Measurements from ENCODE around the gene NKD2. TPM values are rescaled to one million over a fixed set of nuclear protein-coding genes. Genes with fewer than 3 reads are reported as not detected.

Gene NKD2
- total and polyA plus RNA-seq, 7 experiments from 2014 or later, result 4.8 TPM; not detected in 6

- DNase-seq, result no peak
- intact Hi-C loops (cut with micrococcal nuclease), result no loop called here
These were observed 54.4 kb downstream of the NKD2 start for GRCh38 chr5:1062761-1063568.

GRCh38 chr5:1063661-1064382 is 55.2 kb downstream of the NKD2 start:
- Histone ChIP-seq H3K27me3 (ENCODE audit: control insufficient read depth in 2 of 2, insufficient read depth in 2 of 2, low read length in 2 of 2) (no peaks in the 10 kb centered on the region), H3K4me3 (ENCODE audit: low read length) (no peak overlapping the region), H3K4me1 (ENCODE audit: control insufficient read depth in 2 of 2, insufficient read depth in 2 of 2, low read length in 2 of 2) (no peaks in the 10 kb centered on the region), H3K9me3 (ENCODE audit: control insufficient read depth in 2 of 3, low read length in 3 of 3) (no peaks in the 10 kb centered on the region), H3K27ac (ENCODE audit: low read depth, low read length) (no peak overlapping the region), H3K36me3 (ENCODE audit: control insufficient read depth in 2 of 3, insufficient read depth in 3 of 3, low read length in 3 of 3) (peaks cover 0 to 89% (median under 1%) of the 10 kb centered on the region in 3 experiments)
- Mint-ChIP-seq H3K4me1 (peaks cover 0 to 2% (median 0%) of the 10 kb centered on the region in 7 donors), H3K27ac (no peak overlapping the region), H3K9me3 (no peaks in the 10 kb centered on the region), H3K36me3 (peaks cover 4 to 16% (median 6%) of the 10 kb centered on the region in 5 donors), H3K4me3 (no peak overlapping the region), H3K27me3 (no peaks in the 10 kb centered on the region)
- DNase-seq (no peak), ATAC-seq (no peak)
- CTCF ChIA-PET, result interaction anchor here (0.6 kb wide), 1 partner anchor 264 kb away, joined by 6 read pairs; no protein-coding TSS in a partner anchor
- intact Hi-C loops (cut with micrococcal nuclease), result no loop called here
- POLR2A ChIA-PET, result no interaction called here

More at GRCh38 chr5:1062761-1063568, 54.4 kb downstream of the NKD2 start:
- Histone ChIP-seq H3K36me3 (ENCODE audit: control insufficient read depth in 2 of 3, insufficient read depth in 3 of 3, low read length in 3 of 3) (peaks cover 0 to 91% (median 0%) of the 10 kb centered on the region in 3 experiments), H3K9me3 (ENCODE audit: control insufficient read depth in 2 of 3, low read length in 3 of 3) (no peaks in the 10 kb centered on the region), H3K4me3 (ENCODE audit: low read length) (no peak overlapping the region), H3K27me3 (ENCODE audit: control insufficient read depth in 2 of 2, insufficient read depth in 2 of 2, low read length in 2 of 2) (no peaks in the 10 kb centered on the region), H3K4me1 (ENCODE audit: control insufficient read depth in 2 of 2, insufficient read depth in 2 of 2, low read length in 2 of 2) (no peaks in the 10 kb centered on the region), H3K27ac (ENCODE audit: low read depth, low read length) (no peak overlapping the region)
- Mint-ChIP-seq H3K27ac (no peak overlapping the region), H3K27me3 (no peaks in the 10 kb centered on the region), H3K9me3 (no peaks in the 10 kb centered on the region), H3K4me1 (peaks cover 0 to 2% (median 0%) of the 10 kb centered on the region in 7 donors), H3K36me3 (peaks cover 4 to 16% (median 6%) of the 10 kb centered on the region in 5 donors), H3K4me3 (no peak overlapping the region)
- POLR2A ChIA-PET, result interaction anchor here (0.5 kb wide), 1 partner anchor 474 kb away, joined by 3 read pairs; no protein-coding TSS in a partner anchor
- no peak for ATAC-seq
- CTCF ChIA-PET, result no interaction called here

DNA sequence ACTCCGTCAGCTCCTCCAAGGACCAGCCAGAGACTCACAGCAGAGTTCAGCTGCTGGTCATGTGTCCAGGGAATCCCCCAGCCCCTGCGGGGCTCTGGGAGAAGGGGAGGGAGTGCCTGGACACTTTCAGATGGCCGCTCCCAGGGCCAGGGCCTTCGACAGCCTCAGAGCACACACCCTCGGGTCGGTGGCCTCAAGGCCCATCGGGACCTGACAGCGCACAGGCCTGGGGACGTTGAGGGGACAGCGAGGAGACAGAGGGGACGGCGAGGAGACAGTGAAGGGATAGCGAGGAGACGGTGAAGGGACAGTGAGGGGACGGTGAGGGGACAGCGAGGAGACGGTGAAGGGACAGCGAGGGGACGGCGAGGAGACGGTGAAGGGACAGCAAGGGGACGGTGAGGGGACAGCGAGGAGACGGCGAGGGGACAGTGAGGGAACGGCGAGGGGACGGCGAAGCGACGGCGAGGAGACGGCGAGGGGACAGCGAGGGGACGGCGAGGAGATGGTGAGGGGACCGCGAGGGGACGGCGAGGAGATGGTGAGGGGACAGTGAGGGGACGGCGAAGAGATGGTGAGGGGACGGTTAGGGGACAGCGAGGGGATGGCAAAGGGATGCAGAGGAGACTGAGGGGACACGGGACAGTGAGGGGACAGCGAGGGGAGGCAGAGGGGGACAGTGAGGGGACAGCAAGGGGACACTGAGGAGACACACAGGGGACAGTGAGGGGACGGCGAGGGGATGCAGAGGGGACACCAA is 56.0 kb downstream of the NKD2 start:
- no peaks in the 10 kb centered on the region for H3K27me3 ChIP-seq (ENCODE audit: control insufficient read depth in 2 of 2, insufficient read depth in 2 of 2, low read length in 2 of 2)
- ChIA-PET POLR2A (no interaction called here), CTCF (interaction anchor here (0.6 kb wide), 1 partner anchor 264 kb away, joined by 6 read pairs; no protein-coding TSS in a partner anchor)
- Mint-ChIP-seq H3K27ac (peak overlapping the region in 1 of 9 donors; percentile 49), H3K4me1 (peaks cover 0 to 2% (median 0%) of the 10 kb centered on the region in 7 donors), H3K4me3 (no peak overlapping the region), H3K36me3 (peaks cover 4 to 12% (median 6%) of the 10 kb centered on the region in 5 donors), H3K27me3 (no peaks in the 10 kb centered on the region), H3K9me3 (no peaks in the 10 kb centered on the region)
- no peaks in the 10 kb centered on the region for H3K4me1 ChIP-seq (ENCODE audit: control insufficient read depth in 2 of 2, insufficient read depth in 2 of 2, low read length in 2 of 2)
- no peak overlapping the region for H3K27ac ChIP-seq (ENCODE audit: low read depth, low read length)
- peaks cover 0 to 89% (median 2%) of the 10 kb centered on the region in 3 experiments for H3K36me3 ChIP-seq (ENCODE audit: control insufficient read depth in 2 of 3, insufficient read depth in 3 of 3, low read length in 3 of 3)
- DNase-seq (no peak), ATAC-seq (no peak)
- no peak overlapping the region for H3K4me3 ChIP-seq (ENCODE audit: low read length)
- H3K9me3 ChIP-seq (ENCODE audit: control insufficient read depth in 2 of 3, low read length in 3 of 3), result no peaks in the 10 kb centered on the region
- intact Hi-C loops (cut with micrococcal nuclease), result no loop called here

DNA sequence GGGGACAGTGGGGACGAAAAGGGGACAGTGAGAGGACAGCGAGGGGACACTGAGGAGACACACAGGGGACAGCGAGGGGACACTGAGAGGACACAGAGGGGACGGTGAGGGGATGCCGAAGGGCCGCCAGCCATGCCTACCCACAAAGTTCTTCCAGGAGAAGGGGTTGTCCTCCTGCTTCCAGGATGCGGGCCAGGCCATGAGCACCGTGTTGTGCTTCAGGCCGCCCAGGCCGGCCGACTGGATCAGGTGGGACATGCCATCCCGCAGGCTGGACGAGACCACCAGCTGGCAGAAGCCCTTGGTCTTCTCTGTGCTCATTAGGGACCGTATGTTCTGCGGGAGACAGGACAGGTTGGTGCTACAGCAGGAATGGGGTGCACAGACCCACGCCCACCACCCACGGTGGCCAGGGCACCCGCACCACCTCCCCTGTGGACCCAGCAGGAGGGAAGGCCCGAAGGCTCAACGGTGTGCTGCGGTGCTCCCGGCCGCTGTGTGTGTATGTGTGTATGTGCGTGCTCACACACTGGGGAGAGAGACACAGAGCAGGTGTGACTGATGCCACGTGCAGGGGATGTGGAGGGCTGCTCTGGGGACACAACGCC is 56.6 kb downstream of the NKD2 start:
- ChIA-PET CTCF (no interaction called here), POLR2A (no interaction called here)
- Mint-ChIP-seq H3K9me3 (no peaks in the 10 kb centered on the region), H3K4me1 (peaks cover 0 to 2% (median 0%) of the 10 kb centered on the region in 7 donors), H3K27ac (no peak overlapping the region), H3K4me3 (no peak overlapping the region), H3K27me3 (no peaks in the 10 kb centered on the region), H3K36me3 (peaks cover 4 to 12% (median 6%) of the 10 kb centered on the region in 5 donors)
- Histone ChIP-seq H3K27ac (ENCODE audit: low read depth, low read length) (no peak overlapping the region), H3K4me3 (ENCODE audit: low read length) (no peak overlapping the region), H3K9me3 (ENCODE audit: control insufficient read depth in 2 of 3, low read length in 3 of 3) (no peaks in the 10 kb centered on the region), H3K27me3 (ENCODE audit: control insufficient read depth in 2 of 2, insufficient read depth in 2 of 2, low read length in 2 of 2) (no peaks in the 10 kb centered on the region), H3K36me3 (ENCODE audit: control insufficient read depth in 2 of 3, insufficient read depth in 3 of 3, low read length in 3 of 3) (peaks cover 0 to 84% (median 2%) of the 10 kb centered on the region in 3 experiments), H3K4me1 (ENCODE audit: control insufficient read depth in 2 of 2, insufficient read depth in 2 of 2, low read length in 2 of 2) (no peaks in the 10 kb centered on the region)
- ATAC-seq, result peak; percentile 12
- intact Hi-C loops (cut with micrococcal nuclease), result no loop called here
- no peak for DNase-seq

DNA sequence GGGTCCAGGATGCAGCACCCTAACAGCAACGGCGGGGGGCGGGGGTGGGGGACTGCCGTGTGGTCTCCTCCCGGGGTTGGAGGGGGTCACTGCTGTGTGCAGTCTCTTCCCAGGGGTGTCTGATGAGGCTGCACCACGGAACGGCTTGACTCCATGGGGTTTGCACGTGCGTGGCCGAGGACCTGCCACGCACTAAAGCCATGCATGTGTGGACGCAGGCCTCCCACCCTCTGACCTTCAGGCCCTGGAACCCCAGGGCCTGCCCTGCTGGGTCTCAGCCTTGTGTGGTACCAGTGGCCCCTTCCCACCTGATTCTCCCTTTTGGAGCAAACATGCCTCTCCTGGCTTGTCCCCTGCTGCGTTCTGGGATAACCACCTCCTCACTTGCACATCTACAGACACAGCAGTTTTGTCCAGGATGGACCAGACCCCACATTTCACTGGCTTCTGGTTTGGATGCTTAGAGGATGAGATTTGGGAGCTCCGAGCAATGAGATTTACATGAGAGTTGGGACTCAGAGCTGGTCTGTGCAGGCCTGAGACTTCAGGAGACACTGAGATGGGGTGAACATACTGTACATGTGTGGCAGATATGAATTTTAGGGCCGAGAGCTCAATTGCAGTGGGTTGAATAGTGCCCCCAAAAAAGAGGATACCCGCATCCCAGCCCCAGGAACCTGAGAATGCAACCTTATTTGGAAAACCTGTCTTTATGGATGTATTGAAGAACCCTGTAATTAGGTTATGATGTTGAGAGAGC is 57.5 kb downstream of the NKD2 start:
- CTCF ChIA-PET, result interaction anchor here (0.8 to 1.1 kb wide), 2 partner anchors 75 to 142 kb away, joined by 3 read pairs; no protein-coding TSS in a partner anchor
- no peaks in the 10 kb centered on the region for H3K9me3 ChIP-seq (ENCODE audit: control insufficient read depth in 2 of 3, low read length in 3 of 3)
- peak; percentile 22 for ATAC-seq
- Mint-ChIP-seq H3K4me1 (peaks cover 0 to 2% (median 0%) of the 10 kb centered on the region in 7 donors), H3K27me3 (no peaks in the 10 kb centered on the region), H3K27ac (peak overlapping the region in 2 of 9 donors; percentile 14 to 59), H3K36me3 (peaks cover 4 to 12% (median 6%) of the 10 kb centered on the region in 5 donors), H3K9me3 (no peaks in the 10 kb centered on the region), H3K4me3 (no peak overlapping the region)
- H3K4me1 ChIP-seq (ENCODE audit: control insufficient read depth in 2 of 2, insufficient read depth in 2 of 2, low read length in 2 of 2), result no peaks in the 10 kb centered on the region
- no peaks in the 10 kb centered on the region for H3K27me3 ChIP-seq (ENCODE audit: control insufficient read depth in 2 of 2, insufficient read depth in 2 of 2, low read length in 2 of 2)
- no peak overlapping the region for H3K4me3 ChIP-seq (ENCODE audit: low read length)
- POLR2A ChIA-PET, result no interaction called here
- no peak for DNase-seq
- H3K36me3 ChIP-seq (ENCODE audit: control insufficient read depth in 2 of 3, insufficient read depth in 3 of 3, low read length in 3 of 3), result peaks cover 0 to 78% (median 2%) of the 10 kb centered on the region in 3 experiments
- intact Hi-C loops (cut with micrococcal nuclease), result no loop called here
- H3K27ac ChIP-seq (ENCODE audit: low read depth, low read length), result no peak overlapping the region

Data from naive thymus-derived CD4-positive, alpha-beta T cell (primary cell).